ENCODE measurements around the gene IVNS1ABP.

The IVNS1ABP gene

DNA sequence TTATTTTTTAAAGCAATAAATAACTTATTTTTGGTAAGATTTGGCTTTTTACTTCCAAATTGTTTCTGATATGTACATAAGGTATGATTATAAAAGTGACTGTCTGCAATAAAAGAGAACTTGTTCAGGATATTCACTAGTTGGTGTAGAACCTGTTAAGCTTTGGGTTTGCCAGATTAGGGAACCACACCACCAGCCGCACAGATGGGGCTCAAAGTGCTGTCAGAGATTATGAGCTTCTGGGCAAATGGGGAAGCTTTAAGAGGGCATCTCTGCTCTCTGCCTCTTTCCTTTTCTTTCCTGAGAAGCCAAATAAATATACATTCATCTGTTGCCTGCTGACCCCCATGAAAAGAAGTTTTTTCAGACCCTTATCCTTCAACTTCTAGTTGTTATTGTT lies 25.4 kb downstream of the IVNS1ABP start:
- TF ChIP-seq, protein P1, sequence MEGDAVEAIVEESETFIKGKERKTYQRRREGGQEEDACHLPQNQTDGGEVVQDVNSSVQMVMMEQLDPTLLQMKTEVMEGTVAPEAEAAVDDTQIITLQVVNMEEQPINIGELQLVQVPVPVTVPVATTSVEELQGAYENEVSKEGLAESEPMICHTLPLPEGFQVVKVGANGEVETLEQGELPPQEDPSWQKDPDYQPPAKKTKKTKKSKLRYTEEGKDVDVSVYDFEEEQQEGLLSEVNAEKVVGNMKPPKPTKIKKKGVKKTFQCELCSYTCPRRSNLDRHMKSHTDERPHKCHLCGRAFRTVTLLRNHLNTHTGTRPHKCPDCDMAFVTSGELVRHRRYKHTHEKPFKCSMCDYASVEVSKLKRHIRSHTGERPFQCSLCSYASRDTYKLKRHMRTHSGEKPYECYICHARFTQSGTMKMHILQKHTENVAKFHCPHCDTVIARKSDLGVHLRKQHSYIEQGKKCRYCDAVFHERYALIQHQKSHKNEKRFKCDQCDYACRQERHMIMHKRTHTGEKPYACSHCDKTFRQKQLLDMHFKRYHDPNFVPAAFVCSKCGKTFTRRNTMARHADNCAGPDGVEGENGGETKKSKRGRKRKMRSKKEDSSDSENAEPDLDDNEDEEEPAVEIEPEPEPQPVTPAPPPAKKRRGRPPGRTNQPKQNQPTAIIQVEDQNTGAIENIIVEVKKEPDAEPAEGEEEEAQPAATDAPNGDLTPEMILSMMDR (conservative IDR thresholded peaks at IDR 0.05), result no peak
- no peak overlapping the region for H3K27ac ChIP-seq

DNA sequence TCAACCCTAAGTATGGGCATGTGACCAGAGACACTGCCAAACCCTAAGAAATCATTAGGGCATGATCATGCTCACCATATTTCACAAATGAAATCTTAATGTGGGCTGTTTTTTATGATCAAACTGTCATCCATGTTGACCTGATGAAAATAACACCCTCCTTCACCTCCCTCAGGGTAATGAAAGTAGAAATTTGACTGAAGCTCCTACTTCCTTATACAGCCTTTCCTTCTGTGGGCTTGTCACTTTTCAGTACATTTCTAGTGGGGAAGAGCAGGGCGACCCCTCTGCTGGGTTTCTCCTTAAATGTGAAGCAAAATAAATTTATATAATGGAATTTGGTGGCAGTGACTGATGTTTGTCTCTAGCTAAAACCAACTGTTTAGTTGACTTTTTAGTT lies 25.9 kb downstream of the IVNS1ABP start:
- TF ChIP-seq, protein P1 (conservative IDR thresholded peaks at IDR 0.05), result no peak
- no peak overlapping the region for H3K27ac ChIP-seq

DNA sequence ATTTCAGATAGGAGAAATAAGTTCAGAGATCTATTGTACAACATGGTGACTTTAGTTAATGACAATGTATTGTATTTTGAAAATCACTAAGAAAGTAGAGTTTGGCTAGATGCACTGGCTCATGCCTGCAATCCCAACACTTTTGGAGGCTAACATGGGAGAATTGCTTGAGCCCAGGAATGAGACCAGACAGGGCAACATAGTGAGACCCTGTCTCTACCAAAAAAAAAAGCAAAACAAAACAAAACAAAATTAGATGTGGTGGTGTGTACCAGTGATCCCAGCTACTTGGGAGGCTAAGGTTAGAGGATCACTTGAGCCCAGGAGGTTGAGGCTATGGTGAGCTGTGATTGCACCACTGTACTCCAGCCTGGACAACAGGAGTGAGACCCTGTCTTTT lies 27.2 kb downstream of the IVNS1ABP start:
- TF ChIP-seq, protein P1 (conservative IDR thresholded peaks at IDR 0.05), result no peak
- H3K27ac ChIP-seq, result no peak overlapping the region

DNA sequence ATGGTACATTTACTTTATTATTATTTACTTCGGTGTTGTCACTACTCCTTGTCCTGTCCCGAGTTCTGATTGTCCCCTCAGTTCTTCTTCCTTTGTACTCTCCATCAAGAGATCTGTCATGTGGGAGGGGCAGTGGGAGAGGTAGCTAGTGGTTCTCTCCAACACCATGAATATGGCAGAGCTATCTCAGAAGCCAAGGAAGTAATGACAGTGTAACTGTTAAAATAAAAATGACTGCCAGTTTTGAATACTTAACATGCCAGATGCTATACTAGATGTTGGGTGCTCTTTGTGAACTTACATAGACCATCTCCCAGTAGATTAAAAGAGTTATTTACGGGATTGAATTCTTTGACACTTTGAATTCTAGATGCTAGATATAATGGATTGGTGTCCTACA lies 28.6 kb downstream of the IVNS1ABP start:
- no peak overlapping the region for H3K27ac ChIP-seq
- TF ChIP-seq, protein P1 (conservative IDR thresholded peaks at IDR 0.05), result no peak

DNA sequence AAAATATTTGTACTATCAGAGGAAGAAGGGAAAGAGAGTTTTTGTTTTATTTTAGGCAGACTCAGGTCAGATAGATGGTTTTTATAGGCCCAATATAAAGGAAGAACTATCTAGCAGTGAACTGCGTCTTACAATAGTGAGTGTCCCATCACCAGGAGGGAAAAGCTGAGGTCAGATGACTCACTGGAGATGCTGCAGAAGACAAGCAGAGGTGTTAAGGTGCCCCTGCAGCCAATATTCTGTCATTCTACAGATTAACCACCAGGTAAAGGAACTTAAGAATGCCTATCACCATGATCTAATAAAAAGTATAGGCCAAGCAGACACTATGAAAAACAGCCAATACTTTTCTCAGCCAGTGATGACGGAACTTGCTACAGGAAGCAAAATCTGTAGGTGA lies 29.6 kb downstream of the IVNS1ABP start:
- TF ChIP-seq, protein P1 (conservative IDR thresholded peaks at IDR 0.05), result no peak
- H3K27ac ChIP-seq, result no peak overlapping the region

DNA sequence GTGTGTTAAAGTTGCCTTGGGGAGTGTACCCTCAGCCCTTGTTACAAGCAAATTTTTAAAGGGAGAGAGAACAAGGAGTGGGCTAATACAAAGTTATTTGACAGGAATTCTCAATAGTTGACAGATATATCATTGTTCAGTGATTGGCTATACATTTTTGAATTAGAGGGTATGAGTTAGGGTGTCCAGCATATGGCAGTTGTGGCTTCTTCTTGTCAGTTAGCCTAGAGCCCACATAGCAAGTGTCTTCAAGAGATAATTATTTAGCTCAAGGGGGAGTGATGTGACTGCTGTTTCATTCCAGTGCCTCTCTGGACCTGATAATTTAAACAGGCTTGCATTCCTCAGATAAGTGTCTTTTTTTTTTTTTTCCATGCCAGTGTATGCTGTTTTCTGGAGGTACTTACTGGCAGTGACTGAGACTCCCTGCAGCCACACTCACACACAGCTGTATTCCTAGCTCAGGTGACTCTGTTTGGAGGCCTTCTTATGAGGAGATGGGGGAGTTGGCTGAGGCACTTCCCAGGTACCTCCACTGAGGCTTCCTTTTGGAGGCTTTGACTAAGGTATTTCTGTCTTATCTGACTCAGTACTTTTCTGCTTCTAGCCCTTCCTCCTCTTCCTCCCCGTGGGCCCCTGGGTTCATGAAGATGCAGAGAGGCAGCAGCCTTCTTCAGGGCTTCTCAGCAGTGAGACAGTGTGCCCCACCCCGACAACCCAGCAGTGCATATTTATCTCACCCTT lies 32.3 kb downstream of the IVNS1ABP start:
- H3K27ac ChIP-seq, result no peak overlapping the region
- TF ChIP-seq, protein P1 (conservative IDR thresholded peaks at IDR 0.05), result no peak

DNA sequence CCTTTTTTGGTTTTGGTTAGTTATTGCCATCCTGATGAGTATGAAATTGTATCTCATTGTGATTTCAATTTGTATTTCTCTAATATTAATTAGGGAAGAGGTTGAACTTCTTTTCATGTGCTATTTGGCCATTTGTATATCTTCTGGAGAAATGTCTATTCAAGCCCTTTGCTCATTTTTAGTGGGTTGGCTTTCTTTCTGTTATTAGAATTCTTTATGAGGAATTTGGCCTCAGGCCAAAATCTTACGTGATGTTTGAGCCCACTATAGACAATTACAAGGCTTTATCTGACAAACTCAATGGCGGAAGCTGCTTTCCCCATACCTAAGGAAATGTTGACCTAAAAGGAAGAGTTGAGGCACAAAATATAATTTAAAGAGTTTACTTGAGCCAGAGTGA lies 32.9 kb downstream of the IVNS1ABP start:
- H3K27ac ChIP-seq, result no peak overlapping the region
- TF ChIP-seq, protein P1 (conservative IDR thresholded peaks at IDR 0.05), result no peak

Data from VCaP (cell line).